IPS-18a (cell line): ENCODE measurements around the gene QRICH2.
A peak's percentile ranks its signal among the peaks of the same experiment; 100 is the strongest.
"Not testable (repeated sequence)": the region's sequence is repeated elsewhere in the genome, so short reads cannot be mapped to it uniquely, and the experiment has no call there.

Experiments used
- H3K27ac ChIP-seq: one replicate; pipeline ENCODE4 v1.5.1; 2013; ENCODE audit warnings: low read length
- H3K27me3 ChIP-seq: one replicate; pipeline ENCODE4 v1.6.1; 2013; ENCODE audit warnings: mild to moderate bottlenecking, low read length; ENCODE audit not compliant: control insufficient read depth, insufficient read depth
- H3K36me3 ChIP-seq: one replicate; pipeline ENCODE4 v1.6.1; 2013; ENCODE audit warnings: low read depth, low read length; ENCODE audit not compliant: control insufficient read depth
- H3K4me1 ChIP-seq: one replicate; pipeline ENCODE4 v1.6.1; 2013; ENCODE audit warnings: low read depth, low read length; ENCODE audit not compliant: control insufficient read depth
- H3K4me3 ChIP-seq: one replicate; pipeline ENCODE4 v1.5.1; 2013; ENCODE audit warnings: low read length
- H3K9ac ChIP-seq: one replicate; pipeline ENCODE4 v1.6.1; 2013; ENCODE audit warnings: mild to moderate bottlenecking, low read length, moderate library complexity
- H3K9me3 ChIP-seq: one replicate; pipeline ENCODE4 v1.6.1; 2013; ENCODE audit warnings: low read depth, low read length; ENCODE audit not compliant: control insufficient read depth

Gene QRICH2

GRCh38 chr17:76268015-76268749 lies 39.9 kb downstream of the QRICH2 start:
- H3K9me3 ChIP-seq: no peaks in the 10 kb centered on the region
- H3K4me1 ChIP-seq: peaks cover 22% of the 10 kb centered on the region
- H3K4me3 ChIP-seq: no peak overlapping the region
- no peaks in the 10 kb centered on the region for H3K27me3 ChIP-seq
- no peaks in the 10 kb centered on the region for H3K36me3 ChIP-seq
- no peak overlapping the region for H3K9ac ChIP-seq
- no peak overlapping the region for H3K27ac ChIP-seq

GRCh38 chr17:76267581-76268001 lies 40.5 kb downstream of the QRICH2 start:
- H3K36me3 ChIP-seq, H3K4me3 ChIP-seq, H3K27me3 ChIP-seq, H3K9ac ChIP-seq, H3K9me3 ChIP-seq, H3K27ac ChIP-seq: not testable (repeated sequence)
- peaks cover 22% of the 10 kb centered on the region for H3K4me1 ChIP-seq

GRCh38 chr17:76267051-76267576 lies 41.0 kb downstream of the QRICH2 start:
- Histone ChIP-seq H3K36me3 (no peaks in the 10 kb centered on the region), H3K27ac (no peak overlapping the region), H3K4me3 (peak overlapping the region; percentile 74), H3K27me3 (no peaks in the 10 kb centered on the region), H3K9ac (no peak overlapping the region), H3K4me1 (peaks cover 22% of the 10 kb centered on the region), H3K9me3 (no peaks in the 10 kb centered on the region)

GRCh38 chr17:76266244-76266938 lies 41.7 kb downstream of the QRICH2 start:
- no peak overlapping the region for H3K27ac ChIP-seq
- H3K9me3 ChIP-seq: no peaks in the 10 kb centered on the region
- peaks cover 17% of the 10 kb centered on the region for H3K4me1 ChIP-seq
- H3K9ac ChIP-seq: peak overlapping the region; percentile 81
- peak overlapping the region; percentile 74 for H3K4me3 ChIP-seq
- H3K27me3 ChIP-seq: no peaks in the 10 kb centered on the region
- H3K36me3 ChIP-seq: no peaks in the 10 kb centered on the region

GRCh38 chr17:76265624-76266243 lies 42.3 kb downstream of the QRICH2 start:
- peaks cover 17% of the 10 kb centered on the region for H3K4me1 ChIP-seq
- H3K4me3 ChIP-seq: peak overlapping the region; percentile 74
- no peaks in the 10 kb centered on the region for H3K27me3 ChIP-seq
- H3K9me3 ChIP-seq: no peaks in the 10 kb centered on the region
- H3K9ac ChIP-seq: peak overlapping the region; percentile 81
- no peak overlapping the region for H3K27ac ChIP-seq
- no peaks in the 10 kb centered on the region for H3K36me3 ChIP-seq

GRCh38 chr17:76264755-76265623 lies 43.1 kb downstream of the QRICH2 start, which contains the start of gene UBALD2:
Gene UBALD2, plus strand, starts transcription at chr17:76265348. Its CDS starts 158 bp downstream, at chr17:76265506.
- Histone ChIP-seq H3K4me1 (peaks cover 17% of the 10 kb centered on the region), H3K4me3 (peak within 1 kb of the TSS; percentile 74), H3K36me3 (no peaks in the 10 kb centered on the region), H3K9ac (peak within 1 kb of the TSS; percentile 81), H3K27ac (no peak within 1 kb of the TSS), H3K27me3 (no peaks in the 10 kb centered on the region), H3K9me3 (no peaks in the 10 kb centered on the region)

- no peaks in the 10 kb centered on the region for H3K27me3 ChIP-seq
- peak overlapping the region; percentile 16 for H3K9ac ChIP-seq
- H3K27ac ChIP-seq: no peak overlapping the region
- no peaks in the 10 kb centered on the region for H3K36me3 ChIP-seq
- peaks cover 17% of the 10 kb centered on the region for H3K4me1 ChIP-seq
- no peaks in the 10 kb centered on the region for H3K9me3 ChIP-seq
- H3K4me3 ChIP-seq: peak overlapping the region; percentile 30
These were observed 43.7 kb downstream of the QRICH2 start for GRCh38 chr17:76264425-76264754.

- Histone ChIP-seq H3K27ac (no peak overlapping the region), H3K4me3 (no peak overlapping the region), H3K36me3 (no peaks in the 10 kb centered on the region), H3K4me1 (peaks cover 17% of the 10 kb centered on the region), H3K27me3 (no peaks in the 10 kb centered on the region), H3K9me3 (no peaks in the 10 kb centered on the region), H3K9ac (no peak overlapping the region)
These were observed 44.2 kb downstream of the QRICH2 start for GRCh38 chr17:76263896-76264295.

GRCh38 chr17:76262732-76263344 lies 45.2 kb downstream of the QRICH2 start:
- H3K36me3 ChIP-seq: no peaks in the 10 kb centered on the region
- no peak overlapping the region for H3K9ac ChIP-seq
- no peaks in the 10 kb centered on the region for H3K9me3 ChIP-seq
- H3K4me3 ChIP-seq: no peak overlapping the region
- no peak overlapping the region for H3K27ac ChIP-seq
- peaks cover 15% of the 10 kb centered on the region for H3K4me1 ChIP-seq
- no peaks in the 10 kb centered on the region for H3K27me3 ChIP-seq

- Histone ChIP-seq H3K27ac (no peak overlapping the region), H3K36me3 (no peaks in the 10 kb centered on the region), H3K4me1 (peaks cover 8% of the 10 kb centered on the region), H3K4me3 (no peak overlapping the region), H3K9ac (no peak overlapping the region), H3K27me3 (no peaks in the 10 kb centered on the region), H3K9me3 (no peaks in the 10 kb centered on the region)
These were observed 46.5 kb downstream of the QRICH2 start for GRCh38 chr17:76261421-76262215.
